ENCODE data around the gene EXOC4. TPM values are rescaled to one million over a fixed set of nuclear protein-coding genes. Genes with fewer than 3 reads are reported as not detected.
"Not testable (repeated sequence)": the region's sequence is repeated elsewhere in the genome, so short reads cannot be mapped to it uniquely, and the experiment has no call there.

Gene EXOC4
- total RNA-seq, 3 donors from 2014 or later, result 63.9 to 90.2 (median 89.5) TPM

DNA sequence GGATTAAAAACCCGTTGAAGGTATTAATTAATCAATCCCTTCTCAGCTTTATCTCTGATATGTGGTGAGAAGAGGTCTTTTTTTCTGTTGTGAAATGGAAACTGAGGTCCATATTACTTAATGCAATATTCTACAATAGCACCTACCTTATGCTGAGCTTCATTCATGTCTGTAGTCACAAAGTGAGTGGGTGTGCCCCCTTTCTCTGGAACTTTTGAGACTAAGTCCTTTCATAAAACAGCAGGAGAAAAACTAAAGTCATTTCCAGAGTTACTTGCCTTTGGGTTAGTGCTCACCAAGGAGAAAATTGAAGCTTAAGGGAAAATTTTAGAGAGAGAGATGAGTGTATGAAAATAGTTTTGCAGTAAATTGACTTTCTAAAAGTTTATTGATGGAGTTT lies 61.2 kb downstream of the EXOC4 start:
- TF ChIP-seq, protein P1, sequence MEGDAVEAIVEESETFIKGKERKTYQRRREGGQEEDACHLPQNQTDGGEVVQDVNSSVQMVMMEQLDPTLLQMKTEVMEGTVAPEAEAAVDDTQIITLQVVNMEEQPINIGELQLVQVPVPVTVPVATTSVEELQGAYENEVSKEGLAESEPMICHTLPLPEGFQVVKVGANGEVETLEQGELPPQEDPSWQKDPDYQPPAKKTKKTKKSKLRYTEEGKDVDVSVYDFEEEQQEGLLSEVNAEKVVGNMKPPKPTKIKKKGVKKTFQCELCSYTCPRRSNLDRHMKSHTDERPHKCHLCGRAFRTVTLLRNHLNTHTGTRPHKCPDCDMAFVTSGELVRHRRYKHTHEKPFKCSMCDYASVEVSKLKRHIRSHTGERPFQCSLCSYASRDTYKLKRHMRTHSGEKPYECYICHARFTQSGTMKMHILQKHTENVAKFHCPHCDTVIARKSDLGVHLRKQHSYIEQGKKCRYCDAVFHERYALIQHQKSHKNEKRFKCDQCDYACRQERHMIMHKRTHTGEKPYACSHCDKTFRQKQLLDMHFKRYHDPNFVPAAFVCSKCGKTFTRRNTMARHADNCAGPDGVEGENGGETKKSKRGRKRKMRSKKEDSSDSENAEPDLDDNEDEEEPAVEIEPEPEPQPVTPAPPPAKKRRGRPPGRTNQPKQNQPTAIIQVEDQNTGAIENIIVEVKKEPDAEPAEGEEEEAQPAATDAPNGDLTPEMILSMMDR (IDR thresholded peaks at IDR 0.05), result no peak
- Histone ChIP-seq H3K4me3 (no peak overlapping the region), H3K4me1 (ENCODE audit: low read depth) (no peaks in the 10 kb centered on the region), H3K36me3 (ENCODE audit: low read depth) (no peaks in the 10 kb centered on the region), H3K9me3 (no peaks in the 10 kb centered on the region)
- ATAC-seq (no peak), DNase-seq (no peak)
- intact Hi-C loops (cut with DNase I, micrococcal nuclease), result no loop called here

DNA sequence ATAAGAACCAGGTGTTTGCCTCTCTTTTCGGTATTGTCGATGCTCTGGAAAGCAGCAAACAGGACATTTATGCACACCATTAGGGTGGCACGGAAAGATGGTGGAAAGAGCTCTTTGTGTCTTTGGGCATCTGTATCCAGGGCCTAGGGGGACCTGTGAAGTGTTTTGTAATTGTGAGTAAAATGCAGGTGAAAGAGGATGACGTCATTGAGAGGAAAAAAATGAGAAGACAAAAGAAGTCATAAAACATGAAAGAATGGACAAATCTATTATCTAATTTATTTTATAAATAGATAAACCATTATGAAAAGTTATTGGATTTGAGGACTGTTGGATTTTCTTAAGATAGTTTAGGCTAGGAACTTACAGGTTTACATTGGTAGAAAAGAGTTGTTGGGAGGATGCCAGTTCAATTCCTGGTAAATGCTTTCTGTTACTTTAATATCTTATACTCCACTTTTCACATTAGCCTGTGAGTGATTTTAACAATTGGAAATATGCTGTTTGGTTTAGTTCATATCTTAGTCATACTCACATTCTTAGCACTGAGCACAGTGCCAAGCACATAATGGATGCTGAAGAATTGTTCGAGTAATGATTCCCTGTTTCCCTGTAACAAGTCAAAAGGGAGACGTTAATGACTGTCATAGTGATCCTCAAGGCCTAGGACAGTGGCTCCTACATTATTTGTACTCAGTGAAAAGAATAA lies 62.6 kb downstream of the EXOC4 start:
- H3K36me3 ChIP-seq (ENCODE audit: low read depth), result no peaks in the 10 kb centered on the region
- intact Hi-C loops (cut with DNase I, micrococcal nuclease), result no loop called here
- DNase-seq (no peak), ATAC-seq (no peak)
- TF ChIP-seq, protein P1 (IDR thresholded peaks at IDR 0.05), result no peak
- H3K4me1 ChIP-seq (ENCODE audit: low read depth), result no peaks in the 10 kb centered on the region
- no peak overlapping the region for H3K4me3 ChIP-seq
- H3K9me3 ChIP-seq, result no peaks in the 10 kb centered on the region

DNA sequence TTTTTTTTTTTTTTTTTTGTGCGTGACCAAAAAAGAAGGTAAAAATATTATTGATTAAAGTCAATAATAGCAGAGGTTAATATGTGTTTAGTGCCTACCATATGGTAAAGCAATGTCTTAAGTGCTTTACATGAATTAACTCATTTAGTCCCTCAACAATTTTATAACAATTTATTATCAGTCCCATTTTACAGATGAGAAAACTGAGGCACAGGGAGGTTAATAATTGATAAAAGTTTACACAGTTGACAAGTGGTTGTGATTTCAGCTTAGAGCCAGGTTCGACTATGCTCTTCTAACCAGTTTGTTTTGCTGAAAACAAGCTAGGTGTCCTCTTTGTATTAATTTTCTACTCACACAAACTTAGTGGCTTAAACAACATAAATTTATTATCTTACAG lies 67.0 kb downstream of the EXOC4 start:
- no peaks in the 10 kb centered on the region for H3K4me1 ChIP-seq (ENCODE audit: low read depth)
- no peak for ATAC-seq
- TF ChIP-seq, protein P1 (IDR thresholded peaks at IDR 0.05), result no peak

DNA sequence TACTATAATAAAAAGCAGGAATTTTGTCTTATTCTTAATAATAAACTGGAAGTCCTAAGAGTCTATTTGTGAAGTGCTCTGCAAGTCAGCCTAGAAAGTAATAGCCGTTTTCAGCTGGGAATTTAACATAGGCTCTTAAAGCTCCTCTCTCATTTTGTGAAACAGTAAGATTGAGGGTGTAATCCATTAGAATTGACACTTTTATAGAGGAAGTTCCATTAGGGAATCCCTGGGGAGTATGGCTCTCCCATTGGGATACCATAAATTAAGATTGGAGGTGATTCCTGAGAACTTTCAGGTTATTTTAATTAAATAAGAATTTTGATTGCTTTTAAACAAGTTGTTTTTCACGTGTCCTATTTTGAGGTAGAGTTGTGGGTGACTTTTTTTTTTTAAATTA lies 68.0 kb downstream of the EXOC4 start:
- no peaks in the 10 kb centered on the region for H3K4me1 ChIP-seq (ENCODE audit: low read depth)
- DNase-seq (no peak), ATAC-seq (no peak)
- TF ChIP-seq, protein P1 (IDR thresholded peaks at IDR 0.05), result no peak
- H3K4me3 ChIP-seq, result no peak overlapping the region
- intact Hi-C loops (cut with DNase I, micrococcal nuclease), result no loop called here
- H3K9me3 ChIP-seq, result peaks cover 7% of the 10 kb centered on the region
- H3K36me3 ChIP-seq (ENCODE audit: low read depth), result no peaks in the 10 kb centered on the region

More for the DNA sequence above, 67.0 kb downstream of the EXOC4 start:
- Histone ChIP-seq H3K9me3 (peaks cover 7% of the 10 kb centered on the region), H3K4me3 (no peak overlapping the region), H3K36me3 (ENCODE audit: low read depth) (no peaks in the 10 kb centered on the region)
- intact Hi-C loops (cut with DNase I, micrococcal nuclease), result no loop called here
- no peak for DNase-seq

DNA sequence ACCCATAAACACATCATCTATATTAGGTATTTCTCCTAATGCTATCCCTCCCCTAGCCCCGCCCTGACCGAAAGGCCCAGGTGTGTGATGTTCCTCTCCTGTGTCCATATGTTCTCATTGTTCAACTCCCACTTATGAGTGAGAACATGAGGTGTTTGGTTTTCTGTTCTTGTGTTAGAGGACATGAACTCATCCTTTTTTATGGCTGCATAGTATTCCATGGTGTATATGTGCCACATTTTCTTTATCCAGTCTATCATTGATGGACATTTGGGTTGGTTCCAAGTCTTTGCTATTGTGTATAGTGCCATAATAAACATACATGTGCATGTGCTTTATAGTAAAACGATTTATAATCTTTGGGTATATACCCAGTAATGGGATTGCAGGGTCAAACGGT lies 68.5 kb downstream of the EXOC4 start:
- H3K36me3 ChIP-seq (ENCODE audit: low read depth); H3K4me1 ChIP-seq (ENCODE audit: low read depth); H3K9me3 ChIP-seq; H3K4me3 ChIP-seq; ATAC-seq; DNase-seq; intact Hi-C loops (cut with DNase I, micrococcal nuclease): not testable (repeated sequence)

DNA sequence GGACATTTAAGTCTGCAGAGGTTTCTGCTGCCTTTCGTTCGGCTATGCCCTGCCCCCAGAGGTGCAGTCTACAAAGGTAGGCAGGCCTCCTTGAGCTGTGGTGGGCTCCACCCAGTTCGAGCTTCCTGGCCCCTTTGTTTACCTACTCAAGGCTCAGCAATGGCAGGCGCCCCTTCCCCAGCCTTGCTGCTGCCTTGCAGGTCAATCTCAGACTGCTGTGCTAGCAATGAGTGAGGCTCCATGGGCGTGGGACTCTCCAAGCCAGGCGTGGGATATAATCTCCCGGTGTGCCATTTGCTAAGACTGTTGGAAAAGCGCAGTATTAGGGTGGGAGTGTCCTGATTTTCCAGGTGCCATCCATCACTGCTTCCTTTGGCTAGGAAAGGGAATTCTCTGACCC lies 73.9 kb downstream of the EXOC4 start:
- H3K9me3 ChIP-seq; ATAC-seq; intact Hi-C loops (cut with DNase I, micrococcal nuclease); DNase-seq; H3K4me3 ChIP-seq; H3K36me3 ChIP-seq (ENCODE audit: low read depth); H3K4me1 ChIP-seq (ENCODE audit: low read depth): not testable (repeated sequence)

DNA sequence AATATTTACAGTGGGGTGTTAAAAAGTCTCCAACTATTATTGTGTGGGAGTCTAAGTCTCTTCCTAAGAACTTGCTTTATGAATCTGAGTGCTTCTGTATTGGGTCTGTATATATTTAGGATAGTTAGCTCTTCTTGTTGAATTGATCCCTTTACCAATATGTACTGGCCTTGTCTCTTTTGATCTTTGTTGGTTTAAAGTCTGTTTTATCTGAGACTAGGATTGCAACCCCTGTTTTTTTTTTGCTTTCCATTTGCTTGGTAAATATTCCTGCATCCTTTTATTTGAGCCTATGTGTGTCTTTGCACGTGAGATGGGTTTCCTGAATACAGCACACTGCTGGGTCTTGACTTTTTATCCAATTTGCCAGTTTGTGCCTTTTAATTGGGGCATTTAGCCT lies 75.1 kb downstream of the EXOC4 start:
- intact Hi-C loops (cut with DNase I, micrococcal nuclease); H3K36me3 ChIP-seq (ENCODE audit: low read depth); DNase-seq; H3K9me3 ChIP-seq; H3K4me1 ChIP-seq (ENCODE audit: low read depth); H3K4me3 ChIP-seq; ATAC-seq: not testable (repeated sequence)

Measured in mucosa of descending colon (tissue), 3 donors.